ENCODE measurements around the gene GRAMD2A. TPM values are rescaled to one million over a fixed set of nuclear protein-coding genes. Genes with fewer than 3 reads are reported as not detected.

GRAMD2A gene
- total and polyA plus RNA-seq, 2 donors (not counting 3 experiments of a cell fraction or from before 2014, with no cell fraction given), result 0.08 to 0.29 TPM

DNA sequence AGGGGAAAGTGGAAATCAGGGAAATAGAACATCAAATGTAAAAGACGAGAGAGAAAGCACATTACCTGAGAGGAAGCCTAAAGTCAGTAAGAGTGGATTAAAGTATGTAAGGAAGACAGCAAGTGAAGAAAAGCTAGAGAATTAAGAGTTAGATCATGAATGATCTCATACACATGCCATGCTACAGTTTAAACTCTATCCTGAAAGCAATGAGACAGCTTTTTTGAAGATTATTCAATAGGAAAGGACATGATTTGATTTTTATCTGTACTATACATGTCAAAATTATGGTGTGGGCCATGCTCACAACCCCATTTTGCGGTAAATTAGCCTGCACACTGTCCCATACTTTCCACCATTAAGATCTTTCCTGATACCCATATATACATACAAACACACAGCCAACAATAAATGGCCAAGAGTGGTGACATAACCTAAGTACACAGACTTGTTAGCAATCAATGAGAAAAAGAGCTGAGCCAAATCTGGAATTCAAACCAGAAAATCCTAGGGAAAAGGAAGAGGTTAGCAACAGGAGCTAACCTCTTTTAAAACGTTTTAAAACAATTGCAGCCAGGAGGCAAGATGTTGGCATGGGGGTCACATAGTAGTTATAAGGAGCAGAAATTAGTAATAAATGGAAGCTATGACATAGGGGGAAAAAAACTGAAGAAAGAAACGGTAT lies 84.1 kb downstream of the GRAMD2A start:
- CTCF ChIA-PET, result interaction anchor here (0.5 to 2.2 kb wide), 5 partner anchors 19 to 370 kb away, joined by 3 to 8 read pairs (median 3); no protein-coding TSS in a partner anchor
- no peak for FAIRE-seq
- Histone ChIP-seq H3K4me2 (ENCODE audit: insufficient read depth, low read length) (no peak overlapping the region), H3K36me3 (ENCODE audit: control insufficient read depth in 2 of 2, extremely low read depth in 1 of 2, insufficient read depth in 2 of 2, low read length in 2 of 2) (no peaks in the 10 kb centered on the region), H3K9ac (replicated peaks; ENCODE audit: extremely low read depth, insufficient read depth, low read length) (no peak overlapping the region), H2AFZ (ENCODE audit: low read depth, low read length) (no peak overlapping the region), H3K4me3 (replicated peaks in 1 of 3; ENCODE audit: insufficient read depth in 1 of 3, low read depth in 1 of 3, low read length in 3 of 3) (no peak overlapping the region), H3K27me3 (ENCODE audit: control insufficient read depth in 2 of 2, insufficient read depth in 2 of 2, low read length in 2 of 2) (no peaks in the 10 kb centered on the region), H3K9me3 (replicated peaks; ENCODE audit: control insufficient read depth, insufficient read depth, low read length) (no peaks in the 10 kb centered on the region), H3K79me2 (ENCODE audit: control insufficient read depth, insufficient read depth, low read length) (peaks cover 24% of the 10 kb centered on the region), H3K27ac (ENCODE audit: insufficient read depth, low read depth, low read length) (no peak overlapping the region), H4K20me1 (replicated peaks; ENCODE audit: control insufficient read depth, extremely low read depth, insufficient read depth, low read length) (no peaks in the 10 kb centered on the region), H3K4me1 (ENCODE audit: control insufficient read depth, extremely low read depth, insufficient read depth, low read length) (peaks cover 11% of the 10 kb centered on the region), H3K9me1 (replicated peaks; ENCODE audit: control insufficient read depth, extremely low read depth, insufficient read depth, low read length) (no peaks in the 10 kb centered on the region)
- intact Hi-C loops (cut with micrococcal nuclease), result no loop called here
- dilution Hi-C loops (cut with MboI; ENCODE audit: extremely low pct_ligation_motif_present, low sequenced_read_pairs), result no loop called here
- POLR2A ChIA-PET, result no interaction called here
- DNase-seq (ENCODE audit: low read depth, low spot score), result no peak
- no TSS peak for BruUV-seq (replicated peaks)
- TF ChIP-seq GATA2 (IDR thresholded peaks at IDR 0.05; ENCODE audit: insufficient read depth, insufficient read length, low read depth, low read length), result no peak
- TF ChIP-seq FOS (IDR thresholded peaks at IDR 0.05; ENCODE audit: borderline replicate concordance, insufficient read depth, low read length), result no peak
- TF ChIP-seq EZH2 (IDR thresholded peaks at IDR 0.05; ENCODE audit: borderline replicate concordance, low read depth, low read length, severe bottlenecking), result no peak
- no peak for TF ChIP-seq JUN (IDR thresholded peaks at IDR 0.05; ENCODE audit: borderline replicate concordance, insufficient read depth, insufficient read length, low read depth)
- no peak for TF ChIP-seq POLR2AphosphoS5 (IDR thresholded peaks at IDR 0.05; ENCODE audit: insufficient read depth, low read depth, low read length)
- TF ChIP-seq, protein P1, sequence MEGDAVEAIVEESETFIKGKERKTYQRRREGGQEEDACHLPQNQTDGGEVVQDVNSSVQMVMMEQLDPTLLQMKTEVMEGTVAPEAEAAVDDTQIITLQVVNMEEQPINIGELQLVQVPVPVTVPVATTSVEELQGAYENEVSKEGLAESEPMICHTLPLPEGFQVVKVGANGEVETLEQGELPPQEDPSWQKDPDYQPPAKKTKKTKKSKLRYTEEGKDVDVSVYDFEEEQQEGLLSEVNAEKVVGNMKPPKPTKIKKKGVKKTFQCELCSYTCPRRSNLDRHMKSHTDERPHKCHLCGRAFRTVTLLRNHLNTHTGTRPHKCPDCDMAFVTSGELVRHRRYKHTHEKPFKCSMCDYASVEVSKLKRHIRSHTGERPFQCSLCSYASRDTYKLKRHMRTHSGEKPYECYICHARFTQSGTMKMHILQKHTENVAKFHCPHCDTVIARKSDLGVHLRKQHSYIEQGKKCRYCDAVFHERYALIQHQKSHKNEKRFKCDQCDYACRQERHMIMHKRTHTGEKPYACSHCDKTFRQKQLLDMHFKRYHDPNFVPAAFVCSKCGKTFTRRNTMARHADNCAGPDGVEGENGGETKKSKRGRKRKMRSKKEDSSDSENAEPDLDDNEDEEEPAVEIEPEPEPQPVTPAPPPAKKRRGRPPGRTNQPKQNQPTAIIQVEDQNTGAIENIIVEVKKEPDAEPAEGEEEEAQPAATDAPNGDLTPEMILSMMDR (IDR thresholded peaks at IDR 0.05; ENCODE audit: extremely low read depth in 1 of 2, insufficient read depth in 1 of 2, low read depth in 1 of 2, low read length in 2 of 2), result no peak
- TF ChIP-seq, protein P2, sequence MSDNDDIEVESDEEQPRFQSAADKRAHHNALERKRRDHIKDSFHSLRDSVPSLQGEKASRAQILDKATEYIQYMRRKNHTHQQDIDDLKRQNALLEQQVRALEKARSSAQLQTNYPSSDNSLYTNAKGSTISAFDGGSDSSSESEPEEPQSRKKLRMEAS (IDR thresholded peaks at IDR 0.05; ENCODE audit: insufficient read depth, insufficient read length), result no peak
- no peak for TF ChIP-seq MYC (IDR thresholded peaks at IDR 0.05; ENCODE audit: low read depth, low read length)
- no peak for TF ChIP-seq POLR2A (IDR thresholded peaks at IDR 0.05; ENCODE audit: low read depth, low read length)

All from endothelial cell of umbilical vein (primary cell).